ENCODE measurements around the gene S1PR1. TPM values are rescaled to one million over a fixed set of nuclear protein-coding genes. Genes with fewer than 3 reads are reported as not detected.
A peak's percentile ranks its signal among the peaks of the same experiment; 100 is the strongest.
"Not testable (repeated sequence)": the region's sequence is repeated elsewhere in the genome, so short reads cannot be mapped to it uniquely, and the experiment has no call there.

The S1PR1 gene
- total RNA-seq, 1 donor from 2014 or later: 0.26 TPM

GRCh38 chr1:101216623-101217022 is 20.2 kb upstream of the S1PR1 start:
- no peaks in the 10 kb centered on the region for H3K36me3 ChIP-seq (ENCODE audit: control insufficient read depth, insufficient read depth, low read length)
- DNase-seq (ENCODE audit: low read depth) (peak; percentile 78), FAIRE-seq (no peak)
- H3K4me3 ChIP-seq (ENCODE audit: low read depth, low read length): no peak overlapping the region
- TF ChIP-seq, protein P1, sequence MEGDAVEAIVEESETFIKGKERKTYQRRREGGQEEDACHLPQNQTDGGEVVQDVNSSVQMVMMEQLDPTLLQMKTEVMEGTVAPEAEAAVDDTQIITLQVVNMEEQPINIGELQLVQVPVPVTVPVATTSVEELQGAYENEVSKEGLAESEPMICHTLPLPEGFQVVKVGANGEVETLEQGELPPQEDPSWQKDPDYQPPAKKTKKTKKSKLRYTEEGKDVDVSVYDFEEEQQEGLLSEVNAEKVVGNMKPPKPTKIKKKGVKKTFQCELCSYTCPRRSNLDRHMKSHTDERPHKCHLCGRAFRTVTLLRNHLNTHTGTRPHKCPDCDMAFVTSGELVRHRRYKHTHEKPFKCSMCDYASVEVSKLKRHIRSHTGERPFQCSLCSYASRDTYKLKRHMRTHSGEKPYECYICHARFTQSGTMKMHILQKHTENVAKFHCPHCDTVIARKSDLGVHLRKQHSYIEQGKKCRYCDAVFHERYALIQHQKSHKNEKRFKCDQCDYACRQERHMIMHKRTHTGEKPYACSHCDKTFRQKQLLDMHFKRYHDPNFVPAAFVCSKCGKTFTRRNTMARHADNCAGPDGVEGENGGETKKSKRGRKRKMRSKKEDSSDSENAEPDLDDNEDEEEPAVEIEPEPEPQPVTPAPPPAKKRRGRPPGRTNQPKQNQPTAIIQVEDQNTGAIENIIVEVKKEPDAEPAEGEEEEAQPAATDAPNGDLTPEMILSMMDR (IDR thresholded peaks at IDR 0.05; ENCODE audit: insufficient read depth, low read length, severe bottlenecking): no peak
- no peaks in the 10 kb centered on the region for H3K27me3 ChIP-seq (ENCODE audit: control insufficient read depth, insufficient read depth, low read length)

- TF ChIP-seq, protein P1 (IDR thresholded peaks at IDR 0.05; ENCODE audit: insufficient read depth, low read length, severe bottlenecking): no peak
- no peaks in the 10 kb centered on the region for H3K36me3 ChIP-seq (ENCODE audit: control insufficient read depth, insufficient read depth, low read length)
- DNase-seq (ENCODE audit: low read depth) (no peak), FAIRE-seq (no peak)
- H3K27me3 ChIP-seq (ENCODE audit: control insufficient read depth, insufficient read depth, low read length): no peaks in the 10 kb centered on the region
- H3K4me3 ChIP-seq (ENCODE audit: low read depth, low read length): no peak overlapping the region
These were observed 19.7 kb upstream of the S1PR1 start for GRCh38 chr1:101217148-101217547.

DNA sequence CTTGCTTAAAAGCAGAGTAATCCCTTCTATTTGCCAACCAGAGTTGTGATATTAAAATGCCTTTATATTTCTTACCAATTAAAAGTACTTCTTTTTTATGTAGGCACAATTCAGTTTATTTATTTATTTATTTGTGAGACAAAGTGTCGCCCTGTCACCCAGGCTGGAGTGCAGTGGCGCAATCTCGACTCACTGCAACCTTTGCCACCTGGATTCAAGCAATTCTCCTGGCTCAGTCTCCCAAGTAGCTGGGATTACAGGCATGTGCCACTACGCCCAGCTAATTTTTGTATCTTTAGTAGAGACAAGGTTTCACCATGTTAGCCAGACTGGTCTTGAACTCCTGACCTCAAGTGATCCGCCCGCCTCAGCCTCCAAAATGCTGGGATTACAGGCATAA is 17.9 kb upstream of the S1PR1 start:
- DNase-seq (ENCODE audit: low read depth); H3K4me3 ChIP-seq (ENCODE audit: low read depth, low read length); H3K27me3 ChIP-seq (ENCODE audit: control insufficient read depth, insufficient read depth, low read length); H3K36me3 ChIP-seq (ENCODE audit: control insufficient read depth, insufficient read depth, low read length); FAIRE-seq: not testable (repeated sequence)

DNA sequence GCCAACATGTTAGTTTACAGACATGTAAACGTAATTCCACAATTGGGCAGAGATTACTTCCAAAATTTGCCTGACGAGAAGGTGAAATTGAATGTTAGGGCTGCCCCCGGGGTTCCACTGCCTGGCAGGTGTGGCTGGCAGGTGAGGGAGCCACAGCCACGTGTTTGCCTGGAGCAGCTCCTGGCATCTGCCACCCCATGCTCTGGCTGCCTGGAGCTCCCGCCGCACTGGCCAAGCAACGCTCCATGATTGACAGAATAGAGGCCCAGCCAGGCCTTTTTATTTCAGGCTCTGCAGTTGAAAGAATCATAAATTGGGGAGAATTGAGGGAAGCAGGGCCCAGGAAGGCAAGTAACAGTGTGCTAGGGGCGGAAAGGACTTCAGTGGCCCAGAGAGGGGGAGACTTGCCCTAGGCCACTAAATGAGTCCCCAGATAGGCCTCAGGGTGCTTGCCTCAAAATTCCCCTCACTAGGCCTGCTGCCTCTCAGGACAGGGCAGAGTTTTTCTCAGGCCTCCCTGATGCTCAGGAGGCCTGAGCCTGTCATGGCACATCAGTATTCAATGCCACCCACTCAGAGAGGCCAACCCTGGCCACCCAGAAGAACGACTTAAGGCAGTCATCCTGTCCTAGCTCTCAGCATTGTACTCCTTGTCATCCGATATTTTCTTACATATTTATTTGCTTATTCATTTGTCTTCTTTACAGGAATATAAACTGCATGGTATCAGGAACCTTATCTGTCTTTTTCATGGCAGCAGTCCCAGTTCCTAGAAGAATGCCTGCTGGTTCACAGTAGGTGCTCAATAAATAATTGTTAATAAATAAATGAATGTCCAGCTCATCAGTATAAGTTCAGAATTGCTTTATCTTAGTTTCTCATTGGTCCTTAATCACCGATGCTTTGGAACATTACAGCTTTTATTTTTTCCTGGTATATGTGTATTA is 16.6 kb upstream of the S1PR1 start:
- H3K4me3 ChIP-seq (ENCODE audit: low read depth, low read length): no peak overlapping the region
- no peak for FAIRE-seq
- TF ChIP-seq, protein P1 (IDR thresholded peaks at IDR 0.05; ENCODE audit: insufficient read depth, low read length, severe bottlenecking): no peak
- no peaks in the 10 kb centered on the region for H3K27me3 ChIP-seq (ENCODE audit: control insufficient read depth, insufficient read depth, low read length)
- DNase-seq (ENCODE audit: low read depth): no peak
- no peaks in the 10 kb centered on the region for H3K36me3 ChIP-seq (ENCODE audit: control insufficient read depth, insufficient read depth, low read length)

DNA sequence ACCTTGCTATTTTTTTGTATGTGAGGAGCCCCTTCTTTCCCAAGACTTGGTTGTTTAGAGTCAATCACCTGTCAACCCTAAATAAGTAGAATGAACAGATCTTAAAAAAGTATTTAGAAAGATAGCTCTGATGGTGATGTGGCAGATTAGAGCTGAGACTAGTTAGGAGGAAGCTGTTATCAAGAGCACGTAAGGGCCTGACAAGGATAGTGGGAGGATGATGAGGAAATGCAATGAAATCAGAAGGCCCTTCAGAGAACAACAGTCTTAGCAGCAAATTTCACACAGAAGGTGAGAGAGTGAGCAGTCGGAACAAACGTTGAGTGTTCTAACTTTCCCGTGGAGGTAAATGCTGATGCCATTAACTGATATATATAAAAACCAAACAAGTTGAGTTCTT is 15.9 kb upstream of the S1PR1 start:
- FAIRE-seq (no peak), DNase-seq (ENCODE audit: low read depth) (no peak)
- TF ChIP-seq, protein P1 (IDR thresholded peaks at IDR 0.05; ENCODE audit: insufficient read depth, low read length, severe bottlenecking): no peak

GRCh38 chr1:101221945-101222429 is 14.8 kb upstream of the S1PR1 start:
- Histone ChIP-seq H3K27me3 (ENCODE audit: control insufficient read depth, insufficient read depth, low read length) (no peaks in the 10 kb centered on the region), H3K36me3 (ENCODE audit: control insufficient read depth, insufficient read depth, low read length) (no peaks in the 10 kb centered on the region), H3K4me3 (ENCODE audit: low read depth, low read length) (no peak overlapping the region)
- FAIRE-seq (no peak), DNase-seq (ENCODE audit: low read depth) (no peak)
- TF ChIP-seq, protein P1 (IDR thresholded peaks at IDR 0.05; ENCODE audit: insufficient read depth, low read length, severe bottlenecking): no peak

More for the DNA sequence above, 15.9 kb upstream of the S1PR1 start:
- no peaks in the 10 kb centered on the region for H3K36me3 ChIP-seq (ENCODE audit: control insufficient read depth, insufficient read depth, low read length)
- H3K27me3 ChIP-seq (ENCODE audit: control insufficient read depth, insufficient read depth, low read length): no peaks in the 10 kb centered on the region
- H3K4me3 ChIP-seq (ENCODE audit: low read depth, low read length): no peak overlapping the region
